OCI-LY3 (cell line): ENCODE results near the gene TNFRSF17.

Experiments used
- H2AFZ ChIP-seq: fragments of 200-600, 300-600 bp; shearing (Covaris generic); 2 replicates; pipeline ENCODE4 v1.6.0; 2014; ENCODE audit warnings: antibody characterized with exemption, low read depth, low read length
- H3K27ac ChIP-seq: fragments of 200-600, 300-600 bp; sonication (generic); 2 replicates; pipeline ENCODE4 v1.5.1; 2014; ENCODE audit warnings: mild to moderate bottlenecking, low read length, moderate library complexity, mixed read lengths
- H3K27me3 ChIP-seq: fragments of 200-600, 300-600 bp; sonication (generic); 2 replicates; pipeline ENCODE4 v1.6.1; 2014; ENCODE audit warnings: low read depth, low read length, mixed read lengths
- H3K36me3 ChIP-seq: fragments of 200-600, 300-600 bp; sonication (generic); replicated peaks from 2 replicates; pipeline ENCODE3; 2014; ENCODE audit warnings: low read depth, low read length, mixed read lengths
- H3K4me1 ChIP-seq: fragments of 300-600, 200-600 bp; sonication (generic); 2 replicates; pipeline ENCODE4 v1.6.1; 2014; ENCODE audit warnings: low read length, mixed read lengths
- H3K4me2 ChIP-seq: fragments of 200-600, 300-600 bp; sonication (generic); 2 replicates; pipeline ENCODE4 v1.6.1; 2014; ENCODE audit warnings: low read length, mixed read lengths
- H3K4me3 ChIP-seq: fragments of 300-600, 200-600 bp; sonication (generic); 2 replicates; pipeline ENCODE4 v1.5.1; 2014; ENCODE audit warnings: antibody characterized with exemption, mild to moderate bottlenecking, low read length, moderate library complexity
- H3K79me2 ChIP-seq: fragments of 300-600, 200-600 bp; shearing (Covaris generic); 2 replicates; pipeline ENCODE4 v1.6.1; 2014; ENCODE audit warnings: mild to moderate bottlenecking, low read length, mixed read lengths
- H3K9ac ChIP-seq: fragments of 300-600, 200-600 bp; shearing (Covaris generic); 2 replicates; pipeline ENCODE4 v1.6.0; 2014; ENCODE audit warnings: mild to moderate bottlenecking, low read length, moderate library complexity
- H3K9me3 ChIP-seq: fragments of 200-600, 300-600 bp; shearing (Covaris generic); 2 replicates; pipeline ENCODE4 v1.6.1; 2014; ENCODE audit warnings: low read length, mixed read lengths; ENCODE audit not compliant: insufficient read depth
- H4K20me1 ChIP-seq: fragments of 200-600, 300-600 bp; sonication (generic); 2 replicates; pipeline ENCODE4 v1.6.1; 2016; ENCODE audit warnings: low read length, mixed read lengths; ENCODE audit not compliant: insufficient read depth
- EZH2phosphoT487 ChIP-seq: fragments of 200-600 bp; shearing (Covaris generic); IDR thresholded peaks from 2 replicates; pipeline ENCODE4 v1.6.1; 2018; ENCODE audit warnings: antibody characterized with exemption, mixed run types, low read depth
- TF ChIP-seq, protein P1 (sequence below): fragments of 200-600, 300-600 bp; sonication (generic); IDR thresholded peaks from 2 replicates; pipeline ENCODE4 v1.5.1; 2014; ENCODE audit warnings: antibody characterized with exemption, low read length, low read depth

Gene TNFRSF17

GRCh38 chr16:12010388-12011251, 45.6 kb downstream of the TNFRSF17 start:
- Histone ChIP-seq H2AFZ (no peak overlapping the region), H3K4me2 (no peak overlapping the region), H3K27me3 (no peaks in the 10 kb centered on the region), H3K36me3 (no peaks in the 10 kb centered on the region), H4K20me1 (no peaks in the 10 kb centered on the region), H3K4me3 (no peak overlapping the region), H3K9ac (no peak overlapping the region), H3K27ac (no peak overlapping the region), H3K4me1 (no peaks in the 10 kb centered on the region), H3K9me3 (no peaks in the 10 kb centered on the region), H3K79me2 (no peaks in the 10 kb centered on the region)
- TF ChIP-seq EZH2phosphoT487: no peak
- TF ChIP-seq, protein P1, sequence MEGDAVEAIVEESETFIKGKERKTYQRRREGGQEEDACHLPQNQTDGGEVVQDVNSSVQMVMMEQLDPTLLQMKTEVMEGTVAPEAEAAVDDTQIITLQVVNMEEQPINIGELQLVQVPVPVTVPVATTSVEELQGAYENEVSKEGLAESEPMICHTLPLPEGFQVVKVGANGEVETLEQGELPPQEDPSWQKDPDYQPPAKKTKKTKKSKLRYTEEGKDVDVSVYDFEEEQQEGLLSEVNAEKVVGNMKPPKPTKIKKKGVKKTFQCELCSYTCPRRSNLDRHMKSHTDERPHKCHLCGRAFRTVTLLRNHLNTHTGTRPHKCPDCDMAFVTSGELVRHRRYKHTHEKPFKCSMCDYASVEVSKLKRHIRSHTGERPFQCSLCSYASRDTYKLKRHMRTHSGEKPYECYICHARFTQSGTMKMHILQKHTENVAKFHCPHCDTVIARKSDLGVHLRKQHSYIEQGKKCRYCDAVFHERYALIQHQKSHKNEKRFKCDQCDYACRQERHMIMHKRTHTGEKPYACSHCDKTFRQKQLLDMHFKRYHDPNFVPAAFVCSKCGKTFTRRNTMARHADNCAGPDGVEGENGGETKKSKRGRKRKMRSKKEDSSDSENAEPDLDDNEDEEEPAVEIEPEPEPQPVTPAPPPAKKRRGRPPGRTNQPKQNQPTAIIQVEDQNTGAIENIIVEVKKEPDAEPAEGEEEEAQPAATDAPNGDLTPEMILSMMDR: no peak

DNA sequence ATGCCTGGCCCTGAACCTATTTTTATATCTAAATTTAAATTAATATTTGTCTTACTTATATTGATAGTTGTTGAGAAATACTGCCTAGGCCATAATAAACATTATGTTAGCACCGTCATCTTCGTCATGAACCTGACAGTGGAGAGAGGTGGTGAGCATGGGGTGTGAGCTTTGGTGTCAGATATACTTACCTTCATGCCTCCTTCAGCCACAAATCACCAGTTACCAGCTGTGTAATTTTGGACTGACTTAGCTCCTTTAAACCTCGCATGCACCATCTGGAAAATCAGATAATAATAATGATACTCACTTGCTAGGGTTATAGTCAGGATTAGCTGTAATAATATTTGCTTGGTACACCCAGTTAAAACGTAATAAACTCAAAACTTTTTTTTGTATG, 46.6 kb downstream of the TNFRSF17 start:
- H3K27me3 ChIP-seq: no peaks in the 10 kb centered on the region
- no peaks in the 10 kb centered on the region for H3K36me3 ChIP-seq
- H3K27ac ChIP-seq: no peak overlapping the region
- TF ChIP-seq, protein P1: no peak
- TF ChIP-seq EZH2phosphoT487: no peak
- H3K4me2 ChIP-seq: no peak overlapping the region
- H3K79me2 ChIP-seq: no peaks in the 10 kb centered on the region
- no peak overlapping the region for H3K4me3 ChIP-seq
- no peaks in the 10 kb centered on the region for H3K9me3 ChIP-seq
- H3K4me1 ChIP-seq: no peaks in the 10 kb centered on the region
- H3K9ac ChIP-seq: no peak overlapping the region
- H4K20me1 ChIP-seq: no peaks in the 10 kb centered on the region
- no peak overlapping the region for H2AFZ ChIP-seq

DNA sequence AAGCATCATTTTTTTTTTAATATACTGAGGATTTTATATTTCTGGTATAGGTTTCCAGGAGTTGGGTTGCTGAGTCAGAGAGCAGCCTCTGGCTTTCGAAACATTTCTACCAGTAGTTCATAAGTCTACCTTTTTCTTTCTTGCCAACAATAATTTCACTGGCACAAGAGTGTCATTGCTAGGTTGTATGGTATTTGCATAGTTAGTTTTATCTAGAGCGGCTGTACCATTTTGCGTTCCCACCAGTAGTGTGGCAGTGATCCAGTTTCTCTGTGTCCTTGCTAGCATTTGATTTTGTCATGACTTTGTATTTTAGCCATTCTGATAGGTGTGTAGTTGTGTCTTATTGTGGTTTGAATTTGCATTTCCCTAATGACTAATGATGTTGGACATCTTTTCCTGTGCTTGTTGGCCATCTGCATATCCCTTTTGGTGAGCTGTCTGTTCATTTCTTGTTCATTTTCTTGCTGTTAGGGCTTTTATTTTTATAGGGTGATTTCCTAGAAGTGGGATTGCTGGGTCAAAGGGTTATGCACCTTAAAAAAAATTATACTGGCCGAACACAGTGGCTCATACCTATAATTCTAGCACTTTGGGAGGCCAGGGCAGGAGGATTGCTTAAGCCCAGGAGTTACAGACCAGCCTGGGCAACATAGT, 51.4 kb downstream of the TNFRSF17 start:
- Histone ChIP-seq H4K20me1 (no peaks in the 10 kb centered on the region), H3K27ac (no peak overlapping the region), H3K36me3 (no peaks in the 10 kb centered on the region), H3K4me2 (no peak overlapping the region), H2AFZ (no peak overlapping the region), H3K4me1 (no peaks in the 10 kb centered on the region), H3K79me2 (no peaks in the 10 kb centered on the region), H3K9me3 (no peaks in the 10 kb centered on the region), H3K27me3 (no peaks in the 10 kb centered on the region), H3K9ac (no peak overlapping the region), H3K4me3 (no peak overlapping the region)
- TF ChIP-seq, protein P1: no peak
- TF ChIP-seq EZH2phosphoT487: no peak

GRCh38 chr16:12017558-12017957, 52.5 kb downstream of the TNFRSF17 start:
- no peak for TF ChIP-seq EZH2phosphoT487
- TF ChIP-seq, protein P1: no peak
- Histone ChIP-seq H3K27ac (no peak overlapping the region), H3K79me2 (no peaks in the 10 kb centered on the region), H3K4me3 (no peak overlapping the region), H4K20me1 (no peaks in the 10 kb centered on the region), H3K4me1 (no peaks in the 10 kb centered on the region), H3K9me3 (no peaks in the 10 kb centered on the region), H3K27me3 (no peaks in the 10 kb centered on the region), H3K4me2 (no peak overlapping the region), H2AFZ (no peak overlapping the region), H3K9ac (no peak overlapping the region), H3K36me3 (no peaks in the 10 kb centered on the region)
